VCaP (cell line): ENCODE results near the gene DOCK10.

Experiments used
- H3K27ac ChIP-seq: fragments of 450-650 bp; 2 replicates; pipeline ENCODE4 v1.5.1; 2017
- CTCF ChIP-seq: fragments of 450-650 bp; conservative IDR thresholded peaks from 2 replicates; pipeline ENCODE4 v1.5.1; 2017; ENCODE audit warnings: mild to moderate bottlenecking, moderate library complexity

DOCK10 gene

GRCh38 chr2:224807153-224807964, 234.9 kb downstream of the DOCK10 start:
- no peak overlapping the region for H3K27ac ChIP-seq

GRCh38 chr2:224803930-224804329, 238.3 kb downstream of the DOCK10 start:
- no peak overlapping the region for H3K27ac ChIP-seq
- no peak for TF ChIP-seq CTCF

More at GRCh38 chr2:224807153-224807964, 234.9 kb downstream of the DOCK10 start:
- TF ChIP-seq CTCF: no peak; the same call in 1 of the 2 replicates

GRCh38 chr2:224802407-224802806, 239.9 kb downstream of the DOCK10 start:
- no peak overlapping the region for H3K27ac ChIP-seq
- TF ChIP-seq CTCF: no peak

GRCh38 chr2:224801360-224801759, 240.9 kb downstream of the DOCK10 start:
- no peak overlapping the region for H3K27ac ChIP-seq
- TF ChIP-seq CTCF: no peak

- H3K27ac ChIP-seq: peak overlapping the region; percentile 43; the same call in 1 of the 2 replicates
These were observed 242.6 kb downstream of the DOCK10 start for GRCh38 chr2:224799691-224800090.

GRCh38 chr2:224798180-224798579, 244.1 kb downstream of the DOCK10 start:
- H3K27ac ChIP-seq: no peak overlapping the region
- TF ChIP-seq CTCF: no peak

More at GRCh38 chr2:224799691-224800090, 242.6 kb downstream of the DOCK10 start:
- no peak for TF ChIP-seq CTCF

GRCh38 chr2:224796695-224797305, 245.5 kb downstream of the DOCK10 start:
- 0 out of 2 replicates have a peak overlapping the region, but pooled peaks have one; percentile 12 for H3K27ac ChIP-seq
- no peak for TF ChIP-seq CTCF
